ENCODE results near the gene CHID1. TPM values are rescaled to one million over a fixed set of nuclear protein-coding genes. Genes with fewer than 3 reads are reported as not detected.
A peak's percentile ranks its signal among the peaks of the same experiment; 100 is the strongest.

Gene CHID1
- total RNA-seq, 4 donors from 2014 or later: 36.0 to 55.3 (median 46.4) TPM

GRCh38 chr11:877565-877964 lies 33.0 kb downstream of the CHID1 start:
- Histone ChIP-seq H3K9me3 (no peaks in the 10 kb centered on the region), H3K4me1 (no peaks in the 10 kb centered on the region), H3K36me3 (peaks cover 0 to 62% of the 10 kb centered on the region in 2 donors), H3K27me3 (no peaks in the 10 kb centered on the region), H3K27ac (no peak overlapping the region), H3K4me3 (no peak overlapping the region)
- no CpG with 5 or more reads among the region's 11 CpGs for WGBS, 2 donors (ENCODE audit: low coverage in 1 of 2)
- ATAC-seq: no peak
- no peak for TF ChIP-seq POLR2A (IDR thresholded peaks at IDR 0.05)
- no peak for TF ChIP-seq EP300 (IDR thresholded peaks at IDR 0.05)
- TF ChIP-seq, protein P1, sequence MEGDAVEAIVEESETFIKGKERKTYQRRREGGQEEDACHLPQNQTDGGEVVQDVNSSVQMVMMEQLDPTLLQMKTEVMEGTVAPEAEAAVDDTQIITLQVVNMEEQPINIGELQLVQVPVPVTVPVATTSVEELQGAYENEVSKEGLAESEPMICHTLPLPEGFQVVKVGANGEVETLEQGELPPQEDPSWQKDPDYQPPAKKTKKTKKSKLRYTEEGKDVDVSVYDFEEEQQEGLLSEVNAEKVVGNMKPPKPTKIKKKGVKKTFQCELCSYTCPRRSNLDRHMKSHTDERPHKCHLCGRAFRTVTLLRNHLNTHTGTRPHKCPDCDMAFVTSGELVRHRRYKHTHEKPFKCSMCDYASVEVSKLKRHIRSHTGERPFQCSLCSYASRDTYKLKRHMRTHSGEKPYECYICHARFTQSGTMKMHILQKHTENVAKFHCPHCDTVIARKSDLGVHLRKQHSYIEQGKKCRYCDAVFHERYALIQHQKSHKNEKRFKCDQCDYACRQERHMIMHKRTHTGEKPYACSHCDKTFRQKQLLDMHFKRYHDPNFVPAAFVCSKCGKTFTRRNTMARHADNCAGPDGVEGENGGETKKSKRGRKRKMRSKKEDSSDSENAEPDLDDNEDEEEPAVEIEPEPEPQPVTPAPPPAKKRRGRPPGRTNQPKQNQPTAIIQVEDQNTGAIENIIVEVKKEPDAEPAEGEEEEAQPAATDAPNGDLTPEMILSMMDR (IDR thresholded peaks at IDR 0.05): no peak
- no peak for TF ChIP-seq POLR2AphosphoS5 (IDR thresholded peaks at IDR 0.05)

- peaks cover 0 to 52% of the 10 kb centered on the region in 2 donors for H3K36me3 ChIP-seq
- H3K27ac ChIP-seq: no peak overlapping the region
- ATAC-seq: peak; percentile 30
- H3K4me3 ChIP-seq: no peak overlapping the region
- TF ChIP-seq, protein P1 (IDR thresholded peaks at IDR 0.05): no peak
- TF ChIP-seq POLR2AphosphoS5 (IDR thresholded peaks at IDR 0.05) (no peak), EP300 (IDR thresholded peaks at IDR 0.05) (no peak), POLR2A (IDR thresholded peaks at IDR 0.05) (no peak)
- no peaks in the 10 kb centered on the region for H3K4me1 ChIP-seq
- H3K27me3 ChIP-seq: no peaks in the 10 kb centered on the region
- WGBS, 2 donors (ENCODE audit: low coverage in 1 of 2): 20% methylated on average over 1 of the region's 12 CpGs; no CpG with 5 or more reads in 1 of the 2 donors
- H3K9me3 ChIP-seq: no peaks in the 10 kb centered on the region
Measured at GRCh38 chr11:876545-876944, 34.1 kb downstream of the CHID1 start.

GRCh38 chr11:875769-876301 lies 34.8 kb downstream of the CHID1 start:
- Histone ChIP-seq H3K4me1 (no peaks in the 10 kb centered on the region), H3K4me3 (no peak overlapping the region), H3K36me3 (peaks cover 0 to 48% of the 10 kb centered on the region in 2 donors), H3K9me3 (no peaks in the 10 kb centered on the region), H3K27ac (no peak overlapping the region), H3K27me3 (no peaks in the 10 kb centered on the region)
- no peak for ATAC-seq
- TF ChIP-seq EP300 (IDR thresholded peaks at IDR 0.05) (no peak), POLR2AphosphoS5 (IDR thresholded peaks at IDR 0.05) (no peak), POLR2A (IDR thresholded peaks at IDR 0.05) (no peak)
- TF ChIP-seq, protein P1 (IDR thresholded peaks at IDR 0.05): no peak
- 89 to 90% methylated on average over 9 to 13 of the region's 21 CpGs for WGBS, 2 donors (ENCODE audit: low coverage in 1 of 2)

- 80% methylated on average over 1 of the region's 16 CpGs; no CpG with 5 or more reads in 1 of the 2 donors for WGBS, 2 donors (ENCODE audit: low coverage in 1 of 2)
- TF ChIP-seq POLR2A (IDR thresholded peaks at IDR 0.05): no peak
- no peak for TF ChIP-seq POLR2AphosphoS5 (IDR thresholded peaks at IDR 0.05)
- no peak overlapping the region for H3K27ac ChIP-seq
- no peaks in the 10 kb centered on the region for H3K9me3 ChIP-seq
- no peak for ATAC-seq
- no peaks in the 10 kb centered on the region for H3K4me1 ChIP-seq
- no peaks in the 10 kb centered on the region for H3K27me3 ChIP-seq
- H3K36me3 ChIP-seq: peaks cover 0 to 44% of the 10 kb centered on the region in 2 donors
- no peak overlapping the region for H3K4me3 ChIP-seq
Measured at GRCh38 chr11:875203-875602, 35.4 kb downstream of the CHID1 start.

DNA sequence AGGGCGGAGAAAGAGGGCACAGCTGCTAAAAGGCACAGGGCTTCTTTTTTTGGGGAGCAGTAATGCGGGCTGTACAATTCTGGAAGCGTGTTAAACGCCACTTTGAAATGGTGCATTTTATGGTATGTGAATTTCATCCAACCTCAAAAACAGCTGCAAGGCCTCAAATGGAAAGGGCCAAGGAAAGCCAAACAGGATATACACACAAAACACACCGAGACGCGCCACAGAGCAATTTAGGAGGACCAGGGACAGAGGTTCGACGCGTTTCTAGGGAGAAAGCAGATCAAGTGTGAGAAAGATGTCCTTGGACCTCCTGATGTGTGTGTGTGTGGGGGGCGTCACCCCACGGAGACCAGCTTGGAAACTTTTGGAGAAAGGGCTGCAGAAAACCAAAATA lies 36.9 kb downstream of the CHID1 start:
- Histone ChIP-seq H3K27me3 (no peaks in the 10 kb centered on the region), H3K27ac (no peak overlapping the region), H3K4me3 (no peak overlapping the region), H3K4me1 (no peaks in the 10 kb centered on the region), H3K36me3 (peaks cover 0 to 43% of the 10 kb centered on the region in 2 donors), H3K9me3 (no peaks in the 10 kb centered on the region)
- 38 to 73% methylated on average over 8 to 10 of the region's 12 CpGs for WGBS, 2 donors (ENCODE audit: low coverage in 1 of 2)
- no peak for ATAC-seq
- TF ChIP-seq, protein P1 (IDR thresholded peaks at IDR 0.05): no peak
- TF ChIP-seq POLR2AphosphoS5 (IDR thresholded peaks at IDR 0.05): no peak
- TF ChIP-seq EP300 (IDR thresholded peaks at IDR 0.05): no peak
- no peak for TF ChIP-seq POLR2A (IDR thresholded peaks at IDR 0.05)
